AG04450 (cell line): ENCODE measurements around the gene TRIM8. TPM values are rescaled to one million over a fixed set of nuclear protein-coding genes. Genes with fewer than 3 reads are reported as not detected.
A peak's percentile ranks its signal among the peaks of the same experiment; 100 is the strongest.

Experiments used
- CTCF ChIA-PET: fragments of 300-600, 350-600 bp; formaldehyde crosslinking; extraction: SDS; loops from one replicate; lab custom pipeline; 2022; ENCODE audit warnings: antibody characterized with exemption, inconsistent platforms; lab: Charles Lee
- POLR2A ChIA-PET: fragments of 350-600 bp; formaldehyde crosslinking; extraction: SDS; loops from one replicate; lab custom pipeline; 2021; ENCODE audit warnings: antibody characterized with exemption, inconsistent platforms; lab: Yijun Ruan, JAX
- DNase-seq: peaks from one replicate; pipeline ENCODE4 v3.0.0-alpha.2; 2011; ENCODE audit warnings: low read depth, low spot score
- H3K27ac ChIP-seq: one replicate; pipeline ENCODE4 v1.5.1; 2012; ENCODE audit warnings: low read depth, low read length, control low read depth
- H3K27me3 ChIP-seq: one replicate; pipeline ENCODE4 v1.6.0; 2012; ENCODE audit warnings: low read length; ENCODE audit not compliant: control insufficient read depth, insufficient read depth
- H3K4me3 ChIP-seq: 2 replicates; pipeline ENCODE4 v1.5.1; 2011; ENCODE audit warnings: mild to moderate bottlenecking, low read depth, low read length, control low read depth
- H3K9me3 ChIP-seq: 2 replicates; pipeline ENCODE4 v1.5.1; 2012; ENCODE audit warnings: low read length; ENCODE audit not compliant: control insufficient read depth, insufficient read depth
- CTCF ChIP-seq: IDR thresholded peaks from 2 replicates; pipeline ENCODE4 v1.5.1; 2011; ENCODE audit warnings: low read depth, low read length, control low read depth, inconsistent platforms
- polyA plus RNA-seq: library from polyadenylated mRNA; depleted of rRNA; stranded (reverse); fragments of >200 nt; gene quantifications from 2 replicates; pipeline ENCODE4 v1.2.3, GENCODE V29; 2011

TRIM8 gene
- polyA plus RNA-seq, 1 experiment: 66.8 TPM

- no peak for DNase-seq
- TF ChIP-seq CTCF: no peak
- H3K4me3 ChIP-seq: no peak overlapping the region
- no peaks in the 10 kb centered on the region for H3K27me3 ChIP-seq
- CTCF ChIA-PET: no interaction called here
- peak overlapping the region; percentile 39 for H3K27ac ChIP-seq
- POLR2A ChIA-PET: interaction anchor here (0.9 to 1.7 kb wide), 4 partner anchors 9 to 24 kb away, joined by 3 to 8 read pairs (median 6); no protein-coding TSS in a partner anchor
- H3K9me3 ChIP-seq: peaks cover 8% of the 10 kb centered on the region
Observed at GRCh38 chr10:102620591-102621442, 23.5 kb upstream of the TRIM8 start.

GRCh38 chr10:102621443-102622325 lies 22.6 kb upstream of the TRIM8 start:
- CTCF ChIA-PET: interaction anchor here (0.9 kb wide), 1 partner anchor 26 kb away, joined by 4 read pairs; no protein-coding TSS in a partner anchor
- no peak for DNase-seq
- Histone ChIP-seq H3K27ac (no peak overlapping the region), H3K9me3 (peaks cover 8% of the 10 kb centered on the region), H3K4me3 (no peak overlapping the region), H3K27me3 (no peaks in the 10 kb centered on the region)
- no peak for TF ChIP-seq CTCF
- POLR2A ChIA-PET: interaction anchor here (1.2 to 1.7 kb wide), 3 partner anchors 8 to 20 kb away, joined by 5 to 8 read pairs (median 6); no protein-coding TSS in a partner anchor

GRCh38 chr10:102624094-102624493 lies 20.2 kb upstream of the TRIM8 start:
- CTCF ChIA-PET: no interaction called here
- H3K9me3 ChIP-seq: peaks cover 8% of the 10 kb centered on the region
- no peak for DNase-seq
- H3K27me3 ChIP-seq: no peaks in the 10 kb centered on the region
- H3K4me3 ChIP-seq: no peak overlapping the region
- no peak for TF ChIP-seq CTCF
- H3K27ac ChIP-seq: no peak overlapping the region
- POLR2A ChIA-PET: interaction anchor here (1.2 kb wide), 1 partner anchor 18 kb away, joined by 7 read pairs; no protein-coding TSS in a partner anchor

- ChIA-PET POLR2A (interaction anchor here (1.2 kb wide), 1 partner anchor 17 kb away, joined by 7 read pairs; no protein-coding TSS in a partner anchor), CTCF (no interaction called here)
- Histone ChIP-seq H3K27ac (no peak overlapping the region), H3K27me3 (no peaks in the 10 kb centered on the region), H3K9me3 (peaks cover 8% of the 10 kb centered on the region), H3K4me3 (no peak overlapping the region)
- no peak for TF ChIP-seq CTCF
- no peak for DNase-seq
Observed at GRCh38 chr10:102624751-102625645, 19.3 kb upstream of the TRIM8 start.
